Measurements from ENCODE around the gene CARMIL1. TPM values are rescaled to one million over a fixed set of nuclear protein-coding genes. Genes with fewer than 3 reads are reported as not detected.

Gene CARMIL1
- total RNA-seq, 4 donors from 2014 or later, result 6.2 to 17.2 (median 11.5) TPM

- ATAC-seq, result no peak
- TF ChIP-seq, protein P1, sequence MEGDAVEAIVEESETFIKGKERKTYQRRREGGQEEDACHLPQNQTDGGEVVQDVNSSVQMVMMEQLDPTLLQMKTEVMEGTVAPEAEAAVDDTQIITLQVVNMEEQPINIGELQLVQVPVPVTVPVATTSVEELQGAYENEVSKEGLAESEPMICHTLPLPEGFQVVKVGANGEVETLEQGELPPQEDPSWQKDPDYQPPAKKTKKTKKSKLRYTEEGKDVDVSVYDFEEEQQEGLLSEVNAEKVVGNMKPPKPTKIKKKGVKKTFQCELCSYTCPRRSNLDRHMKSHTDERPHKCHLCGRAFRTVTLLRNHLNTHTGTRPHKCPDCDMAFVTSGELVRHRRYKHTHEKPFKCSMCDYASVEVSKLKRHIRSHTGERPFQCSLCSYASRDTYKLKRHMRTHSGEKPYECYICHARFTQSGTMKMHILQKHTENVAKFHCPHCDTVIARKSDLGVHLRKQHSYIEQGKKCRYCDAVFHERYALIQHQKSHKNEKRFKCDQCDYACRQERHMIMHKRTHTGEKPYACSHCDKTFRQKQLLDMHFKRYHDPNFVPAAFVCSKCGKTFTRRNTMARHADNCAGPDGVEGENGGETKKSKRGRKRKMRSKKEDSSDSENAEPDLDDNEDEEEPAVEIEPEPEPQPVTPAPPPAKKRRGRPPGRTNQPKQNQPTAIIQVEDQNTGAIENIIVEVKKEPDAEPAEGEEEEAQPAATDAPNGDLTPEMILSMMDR (IDR thresholded peaks at IDR 0.05), result no peak
- TF ChIP-seq POLR2AphosphoS5 (IDR thresholded peaks at IDR 0.05) (no peak), POLR2A (IDR thresholded peaks at IDR 0.05) (no peak), EP300 (IDR thresholded peaks at IDR 0.05) (no peak)
- H3K36me3 ChIP-seq, result no peaks in the 10 kb centered on the region
- H3K4me1 ChIP-seq, result no peaks in the 10 kb centered on the region
- H3K27ac ChIP-seq, result no peak overlapping the region
- H3K27me3 ChIP-seq, result no peaks in the 10 kb centered on the region
- no peaks in the 10 kb centered on the region for H3K9me3 ChIP-seq
- 86 to 93% methylated on average over 1 of the region's 1 CpG for WGBS, 2 donors (ENCODE audit: low coverage in 1 of 2)
- no peak overlapping the region for H3K4me3 ChIP-seq
Measured at GRCh38 chr6:25248123-25248522, 31.1 kb upstream of the CARMIL1 start.

DNA sequence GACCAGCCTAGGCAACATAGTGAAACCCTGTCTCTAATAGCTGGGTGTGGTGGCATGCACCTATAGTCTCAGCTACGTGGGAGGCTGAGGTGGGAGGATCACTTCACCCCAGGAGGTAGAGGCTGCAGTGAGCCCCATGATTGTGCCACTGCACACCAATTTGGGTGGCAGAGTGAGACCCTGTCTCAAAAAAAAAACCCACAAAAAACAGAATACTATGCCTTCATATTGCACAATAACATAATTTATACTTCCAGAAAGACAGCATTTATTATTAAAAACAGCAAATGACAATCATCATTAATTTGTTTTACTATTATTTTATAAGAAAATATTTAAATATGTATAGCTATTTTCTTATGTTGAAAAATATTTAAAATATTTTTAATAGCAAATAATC is 30.0 kb upstream of the CARMIL1 start:
- H3K36me3 ChIP-seq, result no peaks in the 10 kb centered on the region
- H3K4me1 ChIP-seq, result no peaks in the 10 kb centered on the region
- WGBS, 2 donors (ENCODE audit: low coverage in 1 of 2), result no CpG with 5 or more reads among the region's 1 CpG
- no peak overlapping the region for H3K4me3 ChIP-seq
- TF ChIP-seq EP300 (IDR thresholded peaks at IDR 0.05) (no peak), POLR2AphosphoS5 (IDR thresholded peaks at IDR 0.05) (no peak), POLR2A (IDR thresholded peaks at IDR 0.05) (no peak)
- TF ChIP-seq, protein P1 (IDR thresholded peaks at IDR 0.05), result no peak
- H3K9me3 ChIP-seq, result no peaks in the 10 kb centered on the region
- no peak for ATAC-seq
- no peak overlapping the region for H3K27ac ChIP-seq
- no peaks in the 10 kb centered on the region for H3K27me3 ChIP-seq

- Histone ChIP-seq H3K4me1 (no peaks in the 10 kb centered on the region), H3K27me3 (no peaks in the 10 kb centered on the region), H3K36me3 (no peaks in the 10 kb centered on the region), H3K27ac (no peak overlapping the region), H3K9me3 (no peaks in the 10 kb centered on the region), H3K4me3 (no peak overlapping the region)
- ATAC-seq, result no peak
- TF ChIP-seq, protein P1 (IDR thresholded peaks at IDR 0.05), result no peak
- TF ChIP-seq EP300 (IDR thresholded peaks at IDR 0.05), result no peak
- no peak for TF ChIP-seq POLR2A (IDR thresholded peaks at IDR 0.05)
- WGBS, 2 donors (ENCODE audit: low coverage in 1 of 2), result 62 to 66% methylated on average over 5 of the region's 5 CpGs
Measured at GRCh38 chr6:25250878-25251277, 28.3 kb upstream of the CARMIL1 start.

DNA sequence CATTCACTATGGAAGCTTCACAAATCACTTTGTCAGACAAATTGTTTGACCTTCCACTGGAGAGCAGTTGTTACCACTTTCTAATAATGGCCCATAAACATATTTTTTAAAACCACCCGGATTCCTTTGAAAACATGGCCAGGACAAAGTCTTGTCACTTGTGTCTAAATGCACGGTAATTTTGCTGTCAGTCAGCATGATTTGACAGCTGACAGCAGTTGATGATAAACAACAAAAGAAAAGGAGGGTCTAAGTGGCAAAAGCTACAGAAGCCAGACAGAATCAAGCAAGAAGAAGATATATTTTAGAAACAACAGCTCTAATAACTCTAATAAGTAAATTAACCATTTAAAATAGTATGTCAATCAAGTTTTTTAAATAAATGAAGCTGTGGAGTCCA is 27.7 kb upstream of the CARMIL1 start:
- H3K36me3 ChIP-seq, result no peaks in the 10 kb centered on the region
- ATAC-seq, result no peak
- no peak overlapping the region for H3K4me3 ChIP-seq
- WGBS, 2 donors (ENCODE audit: low coverage in 1 of 2), result 44 to 66% methylated on average over 2 of the region's 2 CpGs
- H3K9me3 ChIP-seq, result no peaks in the 10 kb centered on the region
- no peaks in the 10 kb centered on the region for H3K4me1 ChIP-seq
- no peak for TF ChIP-seq POLR2A (IDR thresholded peaks at IDR 0.05)
- H3K27ac ChIP-seq, result no peak overlapping the region
- no peaks in the 10 kb centered on the region for H3K27me3 ChIP-seq

- TF ChIP-seq, protein P1 (IDR thresholded peaks at IDR 0.05), result no peak
- TF ChIP-seq POLR2A (IDR thresholded peaks at IDR 0.05) (no peak), POLR2AphosphoS5 (IDR thresholded peaks at IDR 0.05) (no peak)
- WGBS, 2 donors (ENCODE audit: low coverage in 1 of 2), result 41 to 78% methylated on average over 4 of the region's 4 CpGs
- H3K27ac ChIP-seq, result no peak overlapping the region
- no peak overlapping the region for H3K4me3 ChIP-seq
- no peaks in the 10 kb centered on the region for H3K27me3 ChIP-seq
- no peak for ATAC-seq
- H3K36me3 ChIP-seq, result no peaks in the 10 kb centered on the region
- no peaks in the 10 kb centered on the region for H3K9me3 ChIP-seq
- no peaks in the 10 kb centered on the region for H3K4me1 ChIP-seq
Measured at GRCh38 chr6:25253351-25253750, 25.8 kb upstream of the CARMIL1 start.

DNA sequence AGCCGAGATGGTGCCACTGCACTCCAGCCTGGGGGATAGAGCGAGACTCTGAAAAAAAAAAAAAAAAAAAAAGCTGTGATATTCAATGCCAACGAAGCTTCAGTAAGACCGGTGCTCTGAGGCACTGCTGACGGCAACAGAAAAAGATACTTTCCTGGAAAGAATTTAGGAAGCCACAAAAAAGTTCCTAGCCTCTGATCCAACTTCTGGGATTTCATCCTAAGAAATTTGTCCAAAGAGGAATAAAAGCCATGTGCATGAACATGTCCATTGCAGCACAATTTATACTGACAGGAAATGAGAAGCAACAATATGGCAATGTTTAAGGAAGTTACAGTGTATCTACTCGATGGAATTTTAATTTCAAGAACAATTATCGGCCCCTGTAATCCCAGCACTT is 24.5 kb upstream of the CARMIL1 start:
- no peak for ATAC-seq
- TF ChIP-seq POLR2AphosphoS5 (IDR thresholded peaks at IDR 0.05) (no peak), POLR2A (IDR thresholded peaks at IDR 0.05) (no peak), EP300 (IDR thresholded peaks at IDR 0.05) (no peak)
- TF ChIP-seq, protein P1 (IDR thresholded peaks at IDR 0.05), result no peak
- Histone ChIP-seq H3K4me1 (no peaks in the 10 kb centered on the region), H3K27me3 (no peaks in the 10 kb centered on the region), H3K36me3 (no peaks in the 10 kb centered on the region), H3K27ac (no peak overlapping the region), H3K9me3 (no peaks in the 10 kb centered on the region), H3K4me3 (no peak overlapping the region)
- 74 to 78% methylated on average over 4 to 6 of the region's 7 CpGs for WGBS, 2 donors (ENCODE audit: low coverage in 1 of 2)
